Keratinocyte (primary cell): Measurements from ENCODE around the gene RPS4Y2. TPM values are rescaled to one million over a fixed set of nuclear protein-coding genes. Genes with fewer than 3 reads are reported as not detected.

Experiments used
- DNase-seq: peaks from one replicate; pipeline ENCODE4 v3.0.0-alpha.2; 2011; ENCODE audit warnings: low read depth, missing footprints, low spot score
- FAIRE-seq: peaks from 2 replicates; lab custom pipeline; 2011; peaks lifted over from hg19 to GRCh38; lab: Jason Lieb, UNC
- H2AFZ ChIP-seq: 2 replicates; pipeline ENCODE4 v1.6.0; 2012; ENCODE audit warnings: low read length, control low read depth, inconsistent platforms; ENCODE audit not compliant: control insufficient read depth
- H3K27ac ChIP-seq: 2 replicates; pipeline ENCODE4 v1.5.1; 2011; ENCODE audit warnings: low read length; ENCODE audit not compliant: control insufficient read depth, insufficient read depth
- H3K27me3 ChIP-seq: 3 replicates; pipeline ENCODE4 v1.6.0; 2011; ENCODE audit warnings: low read length; ENCODE audit not compliant: control insufficient read depth, insufficient read depth; ENCODE audit errors: extremely low read depth
- H3K36me3 ChIP-seq, 2 experiments: 2 replicates in 1 of 2; 3 replicates in 1 of 2; pipeline ENCODE4 v1.5.1; 2011; ENCODE audit warnings: low read length in 2 of 2, mild to moderate bottlenecking in 1 of 2; ENCODE audit not compliant: control insufficient read depth in 2 of 2, insufficient read depth in 2 of 2; ENCODE audit errors: extremely low read depth in 1 of 2
- H3K4me1 ChIP-seq: 3 replicates; pipeline ENCODE4 v1.5.1; 2011; ENCODE audit warnings: low read length; ENCODE audit not compliant: control insufficient read depth, insufficient read depth; ENCODE audit errors: extremely low read depth
- H3K4me2 ChIP-seq: 3 replicates; pipeline ENCODE4 v1.6.0; 2011; ENCODE audit warnings: low read depth, low read length; ENCODE audit not compliant: control insufficient read depth, insufficient read depth; ENCODE audit errors: extremely low read depth
- H3K4me3 ChIP-seq, 3 experiments: fragments of 200-600 bp in 1 of 3; sonication (generic) in 1 of 3; 2 replicates in 2 of 3; 3 replicates in 1 of 3; pipeline ENCODE4 v1.5.1; 2011 to 2016; ENCODE audit warnings: low read length in 3 of 3, mild to moderate bottlenecking in 3 of 3, control low read depth in 2 of 3, inconsistent platforms in 1 of 3, low read depth in 1 of 3, mixed read lengths in 1 of 3, mixed run types in 1 of 3, moderate library complexity in 1 of 3; ENCODE audit not compliant: control insufficient read depth in 2 of 3, insufficient read depth in 2 of 3; ENCODE audit errors: extremely low read depth in 1 of 3
- H3K79me2 ChIP-seq: 2 replicates; pipeline ENCODE4 v1.6.0; 2012; ENCODE audit warnings: low read length; ENCODE audit not compliant: control insufficient read depth, insufficient read depth
- H3K9ac ChIP-seq: 3 replicates; pipeline ENCODE4 v1.6.0; 2011; ENCODE audit warnings: low read length; ENCODE audit not compliant: control insufficient read depth, insufficient read depth; ENCODE audit errors: extremely low read depth
- H3K9me1 ChIP-seq: 3 replicates; pipeline ENCODE4 v1.6.0; 2011; ENCODE audit warnings: low read length; ENCODE audit not compliant: control insufficient read depth, insufficient read depth; ENCODE audit errors: extremely low read depth
- H3K9me3 ChIP-seq: 2 replicates; pipeline ENCODE4 v1.5.1; 2012; ENCODE audit warnings: low read depth, low read length; ENCODE audit not compliant: control insufficient read depth
- H4K20me1 ChIP-seq: 3 replicates; pipeline ENCODE4 v1.6.0; 2011; ENCODE audit warnings: low read length; ENCODE audit not compliant: control insufficient read depth, insufficient read depth; ENCODE audit errors: extremely low read depth
- CTCF ChIP-seq, 3 experiments: IDR thresholded peaks in 1 of 3; conservative IDR thresholded peaks in 1 of 3; optimal IDR thresholded peaks in 1 of 3; 2 replicates in 2 of 3; 3 replicates in 1 of 3; pipeline versions ENCODE3 to v1.5.1; 2011; ENCODE audit warnings: low read length in 3 of 3, mild to moderate bottlenecking in 3 of 3, moderate library complexity in 2 of 3, control low read depth in 1 of 3, inconsistent platforms in 1 of 3; ENCODE audit not compliant: insufficient read depth in 2 of 3; ENCODE audit errors: extremely low read depth in 1 of 3
- EZH2 ChIP-seq: IDR thresholded peaks from one replicate; pipeline ENCODE4 v1.6.1; 2012; ENCODE audit warnings: inconsistent platforms, mild to moderate bottlenecking, low read length, moderate library complexity
- dilution Hi-C: fragments of 300-500 bp; cut with MboI; formaldehyde crosslinking; loops from one replicate; pipeline ENCODE4 v1.7.0; 2020; ENCODE audit warnings: low sequenced_read_pairs; ENCODE audit not compliant: extremely low pct_ligation_motif_present
- polyA plus RNA-seq, 5 experiments: library from polyadenylated mRNA; depleted of rRNA in 3 of 5; stranded (reverse) in 3 of 5; stranded (forward) in 1 of 5; unstranded in 1 of 5; fragments of >200 nt; gene quantifications; 1 replicate in 1 of 5; 2 replicates in 3 of 5; 3 replicates in 1 of 5; pipeline versions ENCODE4 v1.2.1 to v1.2.3, GENCODE V29; 2011 to 2012; ENCODE audit warnings: missing spikeins in 2 of 5, low read depth in 1 of 5, low replicate concordance in 1 of 5

Gene RPS4Y2
- polyA plus RNA-seq, 1 donor (not counting 4 experiments of a cell fraction or from before 2014, with no cell fraction given), result not detected

- FAIRE-seq (no peak), DNase-seq (no peak)
- no peaks in the 10 kb centered on the region for H4K20me1 ChIP-seq
- H3K9me3 ChIP-seq, result no peaks in the 10 kb centered on the region
- no peaks in the 10 kb centered on the region for H3K4me1 ChIP-seq
- H2AFZ ChIP-seq, result no peak overlapping the region
- H3K4me3 ChIP-seq, result no peak overlapping the region
- no peak overlapping the region for H3K4me2 ChIP-seq
- no peaks in the 10 kb centered on the region for H3K9me1 ChIP-seq
- H3K36me3 ChIP-seq, result no peaks in the 10 kb centered on the region
- no peak overlapping the region for H3K27ac ChIP-seq
- no peak overlapping the region for H3K9ac ChIP-seq
- TF ChIP-seq EZH2 (no peak), CTCF (optimal IDR thresholded peaks at IDR 0.05 in 1 of 3, IDR thresholded peaks at IDR 0.05 in 1 of 3, conservative IDR thresholded peaks at IDR 0.05 in 1 of 3; ENCODE audit: extremely low read depth in 1 of 3, insufficient read depth in 2 of 3, low read length in 3 of 3) (no peak)
- no peaks in the 10 kb centered on the region for H3K27me3 ChIP-seq
- dilution Hi-C loops, result no loop called here
- no peaks in the 10 kb centered on the region for H3K79me2 ChIP-seq
These were observed 8.0 kb downstream of the RPS4Y2 start for GRCh38 chrY:20763869-20764268.

- DNase-seq (no peak), FAIRE-seq (no peak)
- no peak for TF ChIP-seq EZH2
These were observed 9.2 kb downstream of the RPS4Y2 start for GRCh38 chrY:20765117-20765516.

GRCh38 chrY:20770755-20771154 is 14.8 kb downstream of the RPS4Y2 start:
- H3K79me2 ChIP-seq, result no peaks in the 10 kb centered on the region
- H3K27ac ChIP-seq, result no peak overlapping the region
- H3K4me1 ChIP-seq, result no peaks in the 10 kb centered on the region
- H4K20me1 ChIP-seq, result no peaks in the 10 kb centered on the region
- H3K9ac ChIP-seq, result no peak overlapping the region
- no peaks in the 10 kb centered on the region for H3K36me3 ChIP-seq
- H3K4me3 ChIP-seq, result no peak overlapping the region
- TF ChIP-seq EZH2 (no peak), CTCF (optimal IDR thresholded peaks at IDR 0.05 in 1 of 3, IDR thresholded peaks at IDR 0.05 in 1 of 3, conservative IDR thresholded peaks at IDR 0.05 in 1 of 3; ENCODE audit: extremely low read depth in 1 of 3, insufficient read depth in 2 of 3, low read length in 3 of 3) (no peak)
- H3K9me1 ChIP-seq, result no peaks in the 10 kb centered on the region
- H3K9me3 ChIP-seq, result no peaks in the 10 kb centered on the region
- no peak overlapping the region for H3K4me2 ChIP-seq
- H3K27me3 ChIP-seq, result no peaks in the 10 kb centered on the region
- H2AFZ ChIP-seq, result no peak overlapping the region
- no peak for FAIRE-seq
- dilution Hi-C loops, result no loop called here
- DNase-seq, result no peak

More at GRCh38 chrY:20765117-20765516, 9.2 kb downstream of the RPS4Y2 start:
- Histone ChIP-seq H3K4me3 (no peak overlapping the region), H2AFZ (no peak overlapping the region), H3K27ac (no peak overlapping the region), H3K27me3 (no peaks in the 10 kb centered on the region), H3K4me2 (no peak overlapping the region), H4K20me1 (no peaks in the 10 kb centered on the region), H3K4me1 (no peaks in the 10 kb centered on the region), H3K9me1 (no peaks in the 10 kb centered on the region), H3K9me3 (no peaks in the 10 kb centered on the region), H3K79me2 (no peaks in the 10 kb centered on the region), H3K9ac (no peak overlapping the region), H3K36me3 (no peaks in the 10 kb centered on the region)
- dilution Hi-C loops, result no loop called here
